Measurements from ENCODE around the gene ZEB2. TPM values are rescaled to one million over a fixed set of nuclear protein-coding genes. Genes with fewer than 3 reads are reported as not detected.

Gene ZEB2
- total and polyA plus RNA-seq, 12 donors, result 29.0 to 226 (median 142) TPM

GRCh38 chr2:144453486-144454158 is 66.3 kb downstream of the ZEB2 start:
- H3K27me3 ChIP-seq, result no peaks in the 10 kb centered on the region
- no peaks in the 10 kb centered on the region for H3K9me3 ChIP-seq (replicated peaks in 1 of 3)
- TF ChIP-seq POLR2A (IDR thresholded peaks at IDR 0.05), result no peak
- TF ChIP-seq, protein P1, sequence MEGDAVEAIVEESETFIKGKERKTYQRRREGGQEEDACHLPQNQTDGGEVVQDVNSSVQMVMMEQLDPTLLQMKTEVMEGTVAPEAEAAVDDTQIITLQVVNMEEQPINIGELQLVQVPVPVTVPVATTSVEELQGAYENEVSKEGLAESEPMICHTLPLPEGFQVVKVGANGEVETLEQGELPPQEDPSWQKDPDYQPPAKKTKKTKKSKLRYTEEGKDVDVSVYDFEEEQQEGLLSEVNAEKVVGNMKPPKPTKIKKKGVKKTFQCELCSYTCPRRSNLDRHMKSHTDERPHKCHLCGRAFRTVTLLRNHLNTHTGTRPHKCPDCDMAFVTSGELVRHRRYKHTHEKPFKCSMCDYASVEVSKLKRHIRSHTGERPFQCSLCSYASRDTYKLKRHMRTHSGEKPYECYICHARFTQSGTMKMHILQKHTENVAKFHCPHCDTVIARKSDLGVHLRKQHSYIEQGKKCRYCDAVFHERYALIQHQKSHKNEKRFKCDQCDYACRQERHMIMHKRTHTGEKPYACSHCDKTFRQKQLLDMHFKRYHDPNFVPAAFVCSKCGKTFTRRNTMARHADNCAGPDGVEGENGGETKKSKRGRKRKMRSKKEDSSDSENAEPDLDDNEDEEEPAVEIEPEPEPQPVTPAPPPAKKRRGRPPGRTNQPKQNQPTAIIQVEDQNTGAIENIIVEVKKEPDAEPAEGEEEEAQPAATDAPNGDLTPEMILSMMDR (IDR thresholded peaks at IDR 0.05), result no peak
- no peaks in the 10 kb centered on the region for H3K36me3 ChIP-seq (replicated peaks in 1 of 2)
- WGBS, 4 donors, result 75 to 83% (median 78%) methylated on average over 5 of the region's 5 CpGs
- H3K4me1 ChIP-seq (replicated peaks in 1 of 2), result peaks cover 54 to 95% of the 10 kb centered on the region in 2 donors
- H3K27ac ChIP-seq, result peak overlapping the region in 3 of 5 donors; percentile 58 to 72 (median 72)
- intact Hi-C loops (cut with DNase I), result no loop called here
- no peak overlapping the region for H3K4me3 ChIP-seq
- no peak for DNase-seq

- Histone ChIP-seq H3K36me3 (replicated peaks in 1 of 2) (no peaks in the 10 kb centered on the region), H3K27ac (peak overlapping the region in 4 of 5 donors; percentile 6 to 78 (median 65)), H3K9me3 (replicated peaks in 1 of 3) (no peaks in the 10 kb centered on the region), H3K27me3 (no peaks in the 10 kb centered on the region), H3K4me3 (peak overlapping the region in 1 of 4 donors; percentile 25), H3K4me1 (replicated peaks in 1 of 2) (peaks cover 58 to 95% of the 10 kb centered on the region in 2 donors)
- TF ChIP-seq, protein P1 (IDR thresholded peaks at IDR 0.05), result no peak
- TF ChIP-seq POLR2A (IDR thresholded peaks at IDR 0.05), result no peak
- no peak for DNase-seq
- intact Hi-C loops (cut with DNase I), result no loop called here
- WGBS, 4 donors, result 24 to 39% (median 34%) methylated on average over 4 of the region's 4 CpGs
These were observed 67.0 kb downstream of the ZEB2 start for GRCh38 chr2:144452989-144453336.

DNA sequence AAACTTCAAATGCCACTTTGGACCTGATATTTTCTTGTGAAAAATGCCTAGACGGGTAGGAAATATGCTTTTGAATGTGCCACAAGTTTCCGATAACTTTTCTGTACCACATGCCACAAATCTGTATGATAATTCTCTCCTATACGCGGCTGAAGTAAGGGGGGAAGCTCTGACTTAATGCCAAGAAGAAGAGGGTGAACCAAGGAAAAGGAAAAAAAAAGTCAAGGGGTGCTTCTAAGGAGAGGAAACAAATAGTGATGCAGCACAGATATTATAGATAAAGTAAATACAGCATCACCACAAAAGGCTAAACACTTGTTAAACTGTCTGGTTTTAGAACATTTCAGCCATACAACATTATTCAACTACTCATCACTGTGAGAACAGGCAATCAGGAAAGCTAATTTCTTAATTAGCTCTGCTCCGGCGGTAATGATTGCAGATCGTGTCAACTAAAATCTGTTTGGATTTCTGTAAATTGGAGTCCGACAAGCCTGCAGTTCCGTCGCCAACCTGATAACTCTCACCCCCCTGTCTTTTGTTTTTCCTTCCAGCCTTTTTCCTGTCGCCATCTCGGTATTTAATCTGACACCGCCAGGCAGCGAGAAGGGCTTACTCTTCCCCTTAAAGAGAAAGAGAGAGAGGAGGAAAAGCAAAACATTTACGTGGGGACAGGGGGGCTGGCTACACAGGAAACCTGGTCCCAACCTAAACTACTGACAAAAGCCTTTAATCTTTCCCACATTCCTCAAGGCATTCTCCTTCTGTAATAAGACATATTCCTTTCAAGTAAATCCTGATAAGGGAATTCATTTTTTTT is 67.5 kb downstream of the ZEB2 start:
- intact Hi-C loops (cut with DNase I), result no loop called here

GRCh38 chr2:144451443-144451842 is 68.5 kb downstream of the ZEB2 start:
- no peak for DNase-seq
- Histone ChIP-seq H3K9me3 (replicated peaks in 1 of 3) (no peaks in the 10 kb centered on the region), H3K4me1 (replicated peaks in 1 of 2) (peaks cover 45 to 92% of the 10 kb centered on the region in 2 donors), H3K4me3 (no peak overlapping the region), H3K27ac (no peak overlapping the region), H3K27me3 (no peaks in the 10 kb centered on the region), H3K36me3 (replicated peaks in 1 of 2) (no peaks in the 10 kb centered on the region)
- TF ChIP-seq POLR2A (IDR thresholded peaks at IDR 0.05), result no peak
- TF ChIP-seq, protein P1 (IDR thresholded peaks at IDR 0.05), result no peak
- intact Hi-C loops (cut with DNase I), result no loop called here
- WGBS, 4 donors, result 88 to 97% (median 95%) methylated on average over 2 of the region's 2 CpGs

More for the DNA sequence above, 67.5 kb downstream of the ZEB2 start:
- no peaks in the 10 kb centered on the region for H3K9me3 ChIP-seq (replicated peaks in 1 of 3)
- TF ChIP-seq POLR2A (IDR thresholded peaks at IDR 0.05), result no peak
- TF ChIP-seq, protein P1 (IDR thresholded peaks at IDR 0.05), result peak; percentile 5 to 48 (median 36)
- H3K27ac ChIP-seq, result peak overlapping the region in 4 of 5 donors; percentile 6 to 78 (median 65)
- peak in 2 of 7 donors; percentile 25 to 39 for DNase-seq
- H3K4me1 ChIP-seq (replicated peaks in 1 of 2), result peaks cover 55 to 92% of the 10 kb centered on the region in 2 donors
- 33 to 39% (median 36%) methylated on average over 15 of the region's 15 CpGs for WGBS, 4 donors
- H3K36me3 ChIP-seq (replicated peaks in 1 of 2), result no peaks in the 10 kb centered on the region
- H3K4me3 ChIP-seq, result peak overlapping the region in 1 of 4 donors; percentile 25
- H3K27me3 ChIP-seq, result no peaks in the 10 kb centered on the region

Measured in adrenal gland (tissue), 12 donors.